Measurements from ENCODE around the gene PRSS2.
"Not testable (repeated sequence)": the region's sequence is repeated elsewhere in the genome, so short reads cannot be mapped to it uniquely, and the experiment has no call there.

The PRSS2 gene

DNA sequence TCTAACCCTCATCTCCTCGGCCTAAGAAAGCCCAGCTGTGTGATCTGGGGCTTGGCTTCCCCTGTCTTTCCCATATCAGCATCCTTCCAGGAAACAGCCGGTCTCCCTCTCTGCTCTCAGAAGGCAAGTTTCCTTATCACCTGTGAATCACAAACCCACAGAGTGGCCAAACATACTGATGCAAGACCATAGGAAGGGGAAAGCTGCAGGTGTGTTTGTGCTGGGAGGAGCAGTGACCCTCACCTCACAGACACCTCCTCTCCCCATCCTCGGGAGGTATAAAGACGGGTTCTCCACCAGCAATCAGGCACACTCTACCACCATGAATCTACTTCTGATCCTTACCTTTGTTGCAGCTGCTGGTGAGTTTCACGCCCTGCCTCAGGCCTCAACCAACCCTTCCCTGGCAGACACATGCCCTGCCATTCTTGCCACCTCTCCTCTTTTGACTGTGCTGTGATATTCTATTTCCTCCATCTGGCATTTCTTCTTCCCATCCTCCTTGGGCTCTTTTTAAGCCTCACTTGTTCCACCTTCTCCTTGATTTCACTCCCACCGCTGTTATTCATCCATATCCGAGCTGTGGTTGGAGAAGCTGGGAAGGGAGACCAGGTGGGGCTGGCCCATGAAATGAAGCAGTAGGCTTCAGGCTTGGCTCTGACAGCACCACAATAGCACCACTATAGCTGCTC is at the start of gene PRSS2:
PRSS2 (plus strand) TSS at position 310 of the 692 bp plus-strand sequence; CDS start at position 323, 13 bp downstream.
- DNase-seq (ENCODE audit: low read depth): no peak

DNA sequence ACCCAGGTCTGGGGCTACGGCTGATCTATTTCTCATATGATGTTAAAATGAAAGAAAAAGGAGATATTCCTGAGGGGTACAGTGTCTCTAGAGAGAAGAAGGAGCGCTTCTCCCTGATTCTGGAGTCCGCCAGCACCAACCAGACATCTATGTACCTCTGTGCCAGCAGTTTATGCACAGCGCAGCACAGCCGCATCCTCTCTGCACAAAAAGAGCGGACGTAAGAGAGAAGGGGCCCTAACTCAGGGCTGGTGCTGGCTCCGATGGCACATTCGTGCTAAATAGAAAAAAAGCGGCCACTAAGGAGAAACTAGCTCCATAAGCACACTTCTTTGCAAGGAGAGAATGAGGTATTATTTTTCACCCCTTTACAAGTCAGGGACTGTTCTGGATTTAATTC is 49.8 kb upstream of the PRSS2 start:
- DNase-seq (ENCODE audit: low read depth): no peak

DNA sequence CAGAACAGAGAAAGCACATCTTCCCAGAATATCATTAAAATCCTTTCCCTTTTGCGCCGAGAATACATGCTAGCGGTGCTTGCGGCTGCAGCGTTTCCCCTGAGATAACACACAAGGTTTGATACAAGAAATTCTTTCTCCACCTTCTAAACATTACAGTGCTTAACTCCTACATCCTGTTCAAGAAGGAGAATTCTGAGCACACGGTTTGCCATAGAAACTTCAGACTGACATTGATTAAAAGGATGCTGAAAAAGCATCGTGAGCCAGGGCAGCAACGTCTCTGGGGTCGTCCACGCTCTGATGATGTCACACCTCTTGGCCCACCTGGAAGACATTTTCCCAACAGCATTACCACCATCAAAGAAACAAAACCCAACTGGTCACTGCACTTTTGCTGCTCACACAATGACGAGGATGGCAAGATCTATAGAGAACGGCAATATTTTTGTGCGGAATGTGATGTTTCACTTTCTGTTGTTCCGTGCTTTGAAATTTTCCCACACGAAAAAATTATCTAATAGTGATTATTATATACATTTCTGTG is 48.4 kb upstream of the PRSS2 start:
- DNase-seq (ENCODE audit: low read depth): no peak

DNA sequence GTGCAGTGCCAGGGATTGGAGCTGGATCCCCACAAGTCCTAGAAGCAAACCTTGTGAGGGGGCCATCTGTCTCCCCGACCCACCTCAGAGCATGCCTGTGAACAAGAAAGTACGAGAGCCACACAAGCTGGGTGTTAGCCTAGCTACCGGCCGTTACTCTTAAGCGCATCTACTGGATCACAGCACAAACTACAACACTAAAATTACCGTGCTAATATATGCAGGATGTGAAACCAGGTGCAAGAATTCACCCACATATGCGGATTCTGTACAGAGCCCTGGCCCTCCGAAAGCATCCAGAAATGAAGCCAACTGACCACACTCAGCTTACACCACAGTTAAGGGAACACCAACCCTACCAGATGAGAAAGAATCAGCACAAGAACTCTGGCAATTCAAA is 37.5 kb upstream of the PRSS2 start:
- no peak for DNase-seq (ENCODE audit: low read depth)

DNA sequence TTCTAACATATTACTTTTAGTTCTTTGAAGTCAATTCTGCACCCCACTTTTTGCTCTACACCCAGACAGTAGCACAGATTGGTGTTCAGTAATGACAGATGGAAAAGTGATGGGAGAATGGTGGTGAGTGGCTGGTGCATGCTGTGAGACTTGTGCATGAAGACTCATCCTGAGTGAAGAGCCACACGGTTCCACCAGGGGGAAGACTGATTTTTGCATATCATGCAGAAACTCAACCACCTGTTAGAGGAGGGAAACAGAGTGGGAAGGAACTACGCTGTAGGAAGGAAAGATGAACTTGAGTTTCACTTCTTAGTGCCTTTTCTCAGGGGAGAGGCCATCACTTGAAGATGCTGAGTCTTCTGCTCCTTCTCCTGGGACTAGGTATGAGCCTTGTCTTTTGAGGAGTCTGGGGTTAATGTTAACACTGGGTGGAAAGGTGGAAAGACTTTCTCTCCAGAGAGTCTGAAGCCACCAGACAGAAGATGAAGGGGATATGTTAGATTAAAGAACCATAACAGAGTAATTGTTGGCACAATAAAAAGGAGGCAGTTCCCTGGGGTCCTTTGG is 30.8 kb upstream of the PRSS2 start:
- DNase-seq (ENCODE audit: low read depth): peak; percentile 4

DNA sequence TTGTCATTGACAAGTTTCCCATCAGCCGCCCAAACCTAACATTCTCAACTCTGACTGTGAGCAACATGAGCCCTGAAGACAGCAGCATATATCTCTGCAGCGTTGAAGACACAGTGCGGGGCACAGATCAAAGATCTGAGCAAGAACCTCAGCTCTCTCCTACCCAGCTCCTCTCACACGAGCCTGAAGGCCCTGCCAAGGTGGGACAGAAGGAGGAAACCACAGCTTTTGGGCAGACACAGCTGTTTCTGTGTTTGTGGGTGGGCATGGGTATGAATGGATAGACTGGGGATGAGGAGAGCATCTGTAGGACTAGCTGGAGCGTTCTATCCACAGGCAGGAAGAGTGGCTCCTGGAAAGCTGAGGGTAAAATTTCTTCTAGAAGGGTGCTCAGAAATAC is 30.0 kb upstream of the PRSS2 start:
- no peak for DNase-seq (ENCODE audit: low read depth)

DNA sequence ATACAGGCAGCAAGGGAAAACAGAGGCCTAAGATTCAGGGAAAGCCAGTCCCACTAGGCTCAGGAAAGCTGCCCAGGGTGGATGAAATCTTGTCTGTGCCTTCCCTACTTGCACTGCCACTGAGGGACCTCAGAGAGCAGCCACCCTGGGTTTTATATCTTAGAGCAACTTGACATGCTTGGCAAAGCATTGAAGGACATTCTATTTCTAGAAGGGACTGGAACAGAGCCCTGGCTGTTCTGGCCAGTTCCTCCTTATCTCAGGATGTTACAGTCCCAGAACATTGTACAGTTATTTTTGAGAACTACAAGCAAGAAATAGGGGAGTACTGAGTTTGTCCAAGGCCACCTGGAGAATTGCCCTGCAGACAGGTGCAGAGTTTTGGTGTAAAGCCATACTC is 28.8 kb upstream of the PRSS2 start:
- DNase-seq (ENCODE audit: low read depth): not testable (repeated sequence)

DNA sequence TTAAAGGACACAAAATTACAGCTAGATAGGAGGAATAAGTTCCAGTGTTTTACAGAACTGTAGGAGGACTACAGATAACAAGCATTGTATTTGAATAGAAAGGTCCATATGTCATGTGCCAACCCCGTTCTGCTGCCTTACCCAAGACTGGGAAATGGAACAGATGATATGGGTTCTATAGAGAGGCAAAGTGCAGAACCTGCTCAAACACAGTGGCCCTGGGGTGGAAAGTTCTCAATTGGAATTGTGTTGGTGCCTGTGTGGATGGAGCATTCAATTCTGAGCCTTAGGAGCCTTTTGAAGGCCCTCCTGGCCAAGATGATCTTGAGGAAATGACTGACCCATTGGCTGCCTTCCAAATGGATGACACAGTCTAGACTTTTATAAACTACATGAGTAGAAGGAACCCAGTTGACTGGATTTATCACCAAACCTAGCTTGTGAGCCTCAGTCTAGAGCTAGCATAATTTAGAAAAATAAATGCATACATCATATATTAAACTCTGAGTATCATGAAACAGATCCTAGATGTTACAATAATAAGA is 25.6 kb upstream of the PRSS2 start:
- DNase-seq (ENCODE audit: low read depth): peak; percentile 45

DNA sequence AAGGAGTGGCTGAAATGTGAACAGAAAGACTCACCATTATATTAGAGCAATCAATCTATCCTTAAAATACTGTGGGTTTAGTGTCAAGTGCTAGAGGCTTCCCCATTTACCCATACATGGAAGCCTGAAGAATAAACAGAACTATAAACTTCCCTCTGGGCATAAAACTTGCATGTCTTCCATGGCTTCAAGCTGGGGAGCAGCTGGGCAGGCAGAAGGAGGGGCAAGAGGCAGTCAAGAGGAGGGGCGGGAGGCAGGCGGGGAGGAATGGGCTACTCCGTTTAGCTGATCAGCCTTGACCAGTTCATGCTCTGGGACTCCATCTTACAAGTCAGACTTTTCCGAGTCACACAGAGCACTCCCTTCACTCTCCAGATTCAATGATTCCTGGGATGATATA is 25.0 kb upstream of the PRSS2 start:
- no peak for DNase-seq (ENCODE audit: low read depth)

DNA sequence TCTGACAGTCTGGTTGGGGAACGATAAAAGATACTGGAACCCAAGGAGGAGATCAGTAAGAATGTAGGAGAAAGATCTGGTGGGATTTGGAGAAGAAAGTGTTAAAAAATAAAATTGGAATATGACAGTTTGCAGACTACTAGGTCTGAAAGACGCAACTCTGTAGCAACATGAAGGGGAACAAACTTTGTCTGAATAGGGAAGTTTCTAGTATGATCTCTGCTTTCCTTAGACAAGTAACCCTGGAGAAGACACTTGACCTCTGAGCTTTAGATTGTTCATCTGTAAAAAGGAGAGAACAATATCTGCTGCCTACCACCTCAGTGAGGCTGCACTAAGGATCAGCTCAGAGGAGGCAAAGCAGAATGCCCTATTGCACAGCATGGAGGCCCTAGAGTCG is 24.5 kb upstream of the PRSS2 start:
- DNase-seq (ENCODE audit: low read depth): no peak

DNA sequence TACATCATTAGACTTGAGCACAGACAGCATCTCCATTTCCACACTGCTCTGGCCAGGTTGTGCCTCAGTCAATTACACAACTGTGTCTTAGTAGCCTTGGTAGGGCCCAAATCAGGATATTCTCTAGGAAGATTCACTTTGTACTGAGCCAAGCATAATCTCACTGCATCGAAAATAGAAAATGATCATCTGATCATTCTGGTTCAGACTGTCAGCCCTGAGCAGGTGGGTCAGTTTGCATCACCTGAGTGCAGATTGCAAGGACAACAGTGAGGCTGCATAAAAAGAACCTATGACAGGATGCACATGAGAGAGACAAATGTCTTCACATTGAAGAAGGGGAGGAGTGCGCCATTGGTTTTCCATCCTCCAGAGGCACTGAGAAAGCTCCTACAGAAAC is 22.4 kb upstream of the PRSS2 start:
- DNase-seq (ENCODE audit: low read depth): not testable (repeated sequence)

DNA sequence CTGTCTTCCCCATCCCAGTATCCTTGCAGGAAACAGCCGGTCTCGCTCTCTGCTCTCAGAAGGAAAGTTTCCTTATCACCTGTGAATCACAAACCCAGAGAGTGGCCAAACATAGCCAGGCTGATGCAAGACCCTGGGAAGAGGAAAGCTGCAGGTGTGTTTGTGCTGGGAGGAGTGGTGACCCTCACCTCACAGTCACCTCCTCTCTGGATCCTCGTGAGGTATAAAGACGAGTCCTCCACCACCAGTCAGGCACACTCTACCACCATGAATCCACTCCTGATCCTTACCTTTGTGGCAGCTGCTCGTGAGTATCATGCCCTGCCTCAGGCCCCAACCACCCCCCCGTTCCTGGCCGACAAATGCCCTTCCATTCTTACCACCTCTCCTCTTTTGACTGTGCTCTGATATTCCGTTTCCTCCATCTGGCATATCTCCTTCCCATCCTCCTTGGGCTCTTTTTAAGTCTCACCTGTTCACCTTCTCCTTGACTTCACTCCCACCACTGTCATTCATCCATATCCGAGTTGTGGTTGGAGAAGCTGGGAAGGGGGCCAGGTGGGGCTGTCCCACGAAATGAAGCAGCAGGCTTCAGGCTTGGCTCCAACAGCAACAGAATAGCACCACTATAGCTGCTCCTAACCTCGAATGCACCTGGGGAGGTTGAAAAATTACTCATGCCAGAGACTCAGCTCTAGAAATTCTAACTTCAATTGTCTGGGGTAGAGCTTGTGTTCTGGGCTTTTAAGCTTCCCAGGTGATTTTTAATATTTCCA is 21.4 kb upstream of the PRSS2 start, which contains the start of gene PRSS1:
PRSS1 (plus strand) TSS at position 255 of the 776 bp plus-strand sequence; CDS start at position 268, 13 bp downstream.
- DNase-seq (ENCODE audit: low read depth): no peak

DNA sequence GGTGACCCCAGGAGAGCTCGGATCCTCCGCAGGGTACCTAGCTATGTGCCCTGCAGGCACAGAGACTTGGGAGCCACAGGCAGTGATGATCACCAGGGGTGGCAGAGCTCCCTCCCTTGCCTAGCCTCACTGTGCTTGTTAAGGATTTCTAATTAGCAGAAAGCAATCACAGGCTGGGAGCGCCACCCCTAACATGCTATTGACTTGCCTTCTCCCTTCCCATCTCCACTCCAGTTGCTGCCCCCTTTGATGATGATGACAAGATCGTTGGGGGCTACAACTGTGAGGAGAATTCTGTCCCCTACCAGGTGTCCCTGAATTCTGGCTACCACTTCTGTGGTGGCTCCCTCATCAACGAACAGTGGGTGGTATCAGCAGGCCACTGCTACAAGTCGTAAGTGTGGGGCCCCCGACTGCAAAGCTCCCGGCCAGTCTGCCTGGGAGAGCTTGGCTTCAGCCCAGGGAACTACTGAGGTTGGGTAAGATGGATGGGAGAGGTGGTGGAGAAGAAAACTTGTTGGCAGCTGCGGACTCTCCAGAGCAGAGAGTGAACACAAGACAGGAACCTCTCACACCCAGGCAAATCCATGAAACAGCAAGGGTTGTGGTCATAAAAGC is 20.3 kb upstream of the PRSS2 start:
- DNase-seq (ENCODE audit: low read depth): no peak

DNA sequence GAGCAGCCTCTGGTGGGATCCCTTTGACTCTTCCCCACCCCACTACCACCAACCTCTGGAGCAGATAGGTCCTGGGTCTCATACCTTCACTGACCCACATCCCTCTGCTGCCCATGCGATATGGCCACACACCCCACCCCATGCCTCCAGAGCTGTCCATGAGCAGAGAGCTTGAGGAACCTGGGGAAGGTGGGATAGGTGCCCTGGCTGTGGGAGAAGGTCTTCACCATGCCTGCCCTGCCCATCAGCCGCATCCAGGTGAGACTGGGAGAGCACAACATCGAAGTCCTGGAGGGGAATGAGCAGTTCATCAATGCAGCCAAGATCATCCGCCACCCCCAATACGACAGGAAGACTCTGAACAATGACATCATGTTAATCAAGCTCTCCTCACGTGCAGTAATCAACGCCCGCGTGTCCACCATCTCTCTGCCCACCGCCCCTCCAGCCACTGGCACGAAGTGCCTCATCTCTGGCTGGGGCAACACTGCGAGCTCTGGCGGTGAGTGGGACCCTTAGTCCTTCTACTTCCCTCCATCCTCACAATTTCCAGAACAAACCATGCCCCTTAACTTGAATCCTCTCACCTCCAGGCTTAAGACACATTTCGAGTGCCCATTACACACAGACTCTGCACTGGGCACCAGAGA is 19.1 kb upstream of the PRSS2 start:
- DNase-seq (ENCODE audit: low read depth): not testable (repeated sequence)

DNA sequence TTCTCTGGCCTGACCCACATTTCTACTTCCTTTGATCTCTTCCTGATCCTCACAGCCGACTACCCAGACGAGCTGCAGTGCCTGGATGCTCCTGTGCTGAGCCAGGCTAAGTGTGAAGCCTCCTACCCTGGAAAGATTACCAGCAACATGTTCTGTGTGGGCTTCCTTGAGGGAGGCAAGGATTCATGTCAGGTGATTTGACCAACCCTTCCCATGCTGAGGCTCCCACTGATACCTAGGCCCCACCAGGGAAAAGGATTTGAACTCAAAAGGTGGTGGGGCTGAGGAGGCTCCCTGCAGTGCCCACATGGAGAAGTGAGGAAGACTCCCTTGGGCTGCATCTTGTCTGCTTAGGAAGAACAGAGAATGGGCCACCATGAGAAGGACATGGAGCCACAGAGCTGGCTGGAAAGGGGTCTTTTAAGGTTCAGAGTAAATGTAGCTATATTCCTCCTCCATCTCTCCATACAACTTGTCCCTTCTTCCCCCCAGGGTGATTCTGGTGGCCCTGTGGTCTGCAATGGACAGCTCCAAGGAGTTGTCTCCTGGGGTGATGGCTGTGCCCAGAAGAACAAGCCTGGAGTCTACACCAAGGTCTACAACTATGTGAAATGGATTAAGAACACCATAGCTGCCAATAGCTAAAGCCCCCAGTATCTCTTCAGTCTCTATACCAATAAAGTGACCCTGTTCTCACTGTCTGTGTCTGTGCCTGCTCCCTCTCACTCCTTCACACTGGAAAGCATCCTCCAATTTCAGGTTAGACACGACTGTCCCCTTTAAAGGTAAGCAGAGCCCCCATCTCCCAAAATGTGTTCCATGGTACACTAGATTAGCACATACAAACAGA is 18.2 kb upstream of the PRSS2 start:
- DNase-seq (ENCODE audit: low read depth): no peak

DNA sequence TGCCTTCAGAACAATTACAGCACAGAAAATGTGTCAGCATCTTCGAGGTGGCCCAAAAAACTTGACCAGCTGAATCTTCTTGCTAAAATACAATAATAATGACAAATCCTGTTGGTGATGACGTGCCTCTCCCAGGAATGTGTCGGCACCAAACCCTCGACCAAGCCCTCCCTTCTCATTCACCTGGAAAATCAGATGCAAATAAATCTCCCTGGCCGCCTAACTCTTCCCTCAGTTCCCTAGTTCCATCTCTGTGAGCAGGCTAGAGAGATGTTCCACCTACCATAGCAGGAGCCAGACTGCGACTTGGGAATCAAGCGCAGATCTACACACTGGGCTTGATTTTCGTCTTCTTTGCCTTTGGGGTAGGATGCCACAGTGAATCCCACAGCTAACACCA is 17.4 kb upstream of the PRSS2 start:
- no peak for DNase-seq (ENCODE audit: low read depth)

DNA sequence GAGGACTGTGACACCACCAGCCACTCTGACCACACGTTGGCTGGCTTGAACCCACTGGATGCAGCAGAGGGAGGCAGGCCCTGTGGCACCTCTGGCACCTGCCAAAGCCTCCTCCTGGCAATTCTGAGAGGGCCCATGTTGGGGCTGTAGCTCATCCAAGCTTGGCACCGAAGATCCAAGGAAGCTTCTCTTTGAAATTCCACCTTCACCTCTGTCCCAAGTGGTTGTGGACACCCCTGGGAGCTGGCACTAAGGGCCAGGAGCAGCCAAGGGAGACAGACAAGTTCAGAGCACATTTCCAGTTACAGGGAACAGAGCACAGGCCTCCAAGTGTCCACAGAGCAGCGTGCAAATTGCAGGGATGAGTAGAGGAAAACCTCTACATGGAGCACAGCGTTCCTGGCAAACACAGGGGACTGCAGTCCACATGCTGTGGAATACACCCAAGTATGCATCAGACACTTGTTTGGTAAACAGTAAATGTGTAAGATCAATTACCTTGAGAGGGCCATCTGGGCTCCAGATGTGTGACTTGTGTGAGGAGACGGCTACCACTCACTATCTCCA is 16.8 kb upstream of the PRSS2 start:
- not testable (repeated sequence) for DNase-seq (ENCODE audit: low read depth)

DNA sequence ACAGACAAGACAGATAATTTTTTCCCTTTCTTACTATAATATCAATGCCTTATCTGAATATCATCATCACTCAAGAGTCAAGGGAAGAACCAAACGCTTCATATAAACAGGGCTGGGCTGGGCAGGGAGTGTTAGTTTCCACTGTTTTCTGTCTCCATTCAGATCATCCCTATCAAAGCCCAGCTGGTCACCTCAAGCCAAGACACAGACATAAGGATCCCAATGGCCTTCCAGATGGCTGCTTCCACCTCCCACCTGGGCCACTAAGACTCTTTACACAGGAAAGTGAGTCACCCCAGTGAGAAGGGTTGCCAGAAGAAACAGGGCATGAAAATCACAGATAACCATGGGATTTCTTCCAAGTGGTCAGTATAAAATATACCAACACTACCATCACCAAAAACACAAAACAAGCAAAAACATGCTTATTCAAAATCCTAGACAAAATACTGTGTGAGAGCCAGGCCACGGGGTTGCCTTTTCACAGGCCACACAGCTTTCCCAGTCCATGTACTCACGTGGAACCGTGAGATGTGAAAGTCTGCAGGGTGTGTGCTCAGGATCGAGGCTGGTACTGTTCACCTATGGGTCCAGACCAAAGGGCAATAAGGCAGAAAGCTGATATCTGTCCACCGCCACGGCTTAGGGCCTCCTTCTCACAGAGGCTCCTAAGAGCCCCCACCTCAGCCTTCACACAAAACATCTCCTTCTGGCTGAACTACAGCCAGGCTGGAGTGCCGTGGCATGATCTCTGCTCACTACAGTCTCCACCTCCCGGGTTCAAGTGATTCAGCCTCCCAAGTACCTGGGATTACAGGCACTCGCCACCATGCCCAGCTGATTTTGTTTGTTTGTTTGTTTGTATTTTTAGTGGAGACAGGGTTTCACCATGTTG is 15.8 kb upstream of the PRSS2 start:
- no peak for DNase-seq (ENCODE audit: low read depth)

DNA sequence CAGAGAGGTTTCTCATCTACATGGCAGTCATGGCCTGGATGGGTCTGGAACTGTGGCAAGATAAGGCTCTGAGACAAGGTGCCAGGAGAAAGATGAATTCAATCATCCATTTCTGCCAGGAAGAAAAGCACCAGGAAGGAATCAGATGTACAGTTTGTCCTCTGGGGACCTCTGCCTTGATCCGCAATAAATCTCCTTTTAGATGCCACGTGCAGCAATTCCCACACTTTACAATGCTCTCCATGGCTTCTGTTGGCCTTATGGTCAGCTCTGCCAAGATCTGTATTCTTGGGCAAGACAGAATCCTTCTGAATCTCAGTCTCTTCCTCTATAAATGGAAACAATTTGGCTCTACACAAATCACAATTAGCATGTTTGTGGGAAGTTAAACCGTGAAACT is 12.5 kb upstream of the PRSS2 start:
- not testable (repeated sequence) for DNase-seq (ENCODE audit: low read depth)

All from ELR (cell line).